ENCODE data around the gene FLVCR1. TPM values are rescaled to one million over a fixed set of nuclear protein-coding genes. Genes with fewer than 3 reads are reported as not detected.
"Not testable (repeated sequence)": the region's sequence is repeated elsewhere in the genome, so short reads cannot be mapped to it uniquely, and the experiment has no call there.

Gene FLVCR1
- total RNA-seq, 1 experiment from 2014 or later: 26.4 TPM

GRCh38 chr1:212908971-212909370 is 50.9 kb downstream of the FLVCR1 start:
- Histone ChIP-seq H3K36me3 (ENCODE audit: insufficient read depth, low read length, poor library complexity, severe bottlenecking) (no peaks in the 10 kb centered on the region), H3K27ac (ENCODE audit: low read depth, low read length, poor library complexity, severe bottlenecking) (no peak overlapping the region), H3K4me3 (ENCODE audit: low read depth, low read length, poor library complexity, severe bottlenecking) (no peak overlapping the region), H3K9me3 (ENCODE audit: low read depth, low read length, poor library complexity, severe bottlenecking) (no peaks in the 10 kb centered on the region), H3K4me1 (ENCODE audit: insufficient read depth, low read length, poor library complexity, severe bottlenecking) (no peaks in the 10 kb centered on the region), H3K27me3 (replicated peaks; ENCODE audit: insufficient read depth, low read depth, low read length, poor library complexity) (no peaks in the 10 kb centered on the region)
- BruUV-seq (replicated peaks): no TSS peak
- CTCF ChIA-PET: no interaction called here
- intact Hi-C loops (cut with micrococcal nuclease; ENCODE audit: unreplicated experiment): no loop called here
- no peak for DNase-seq (ENCODE audit: low spot score)
- TF ChIP-seq CTCF (conservative IDR thresholded peaks at IDR 0.05; ENCODE audit: low read depth, low read length): no peak
- POLR2A ChIA-PET (ENCODE audit: low non-redundant PET): no interaction called here

GRCh38 chr1:212909652-212910063 is 51.6 kb downstream of the FLVCR1 start:
- intact Hi-C loops (cut with micrococcal nuclease; ENCODE audit: unreplicated experiment): no loop called here
- TF ChIP-seq EZH2 (IDR thresholded peaks at IDR 0.05; ENCODE audit: borderline replicate concordance, low read depth, low read length, poor library complexity, severe bottlenecking): no peak
- no peak for TF ChIP-seq CTCF (conservative IDR thresholded peaks at IDR 0.05; ENCODE audit: low read depth, low read length)
- no TSS peak for BruUV-seq (replicated peaks)
- no peak for DNase-seq (ENCODE audit: low spot score)
- Histone ChIP-seq H3K27ac (ENCODE audit: low read depth, low read length, poor library complexity, severe bottlenecking) (no peak overlapping the region), H3K36me3 (ENCODE audit: insufficient read depth, low read length, poor library complexity, severe bottlenecking) (no peaks in the 10 kb centered on the region), H3K4me3 (ENCODE audit: low read depth, low read length, poor library complexity, severe bottlenecking) (no peak overlapping the region), H3K27me3 (replicated peaks; ENCODE audit: insufficient read depth, low read depth, low read length, poor library complexity) (no peaks in the 10 kb centered on the region), H3K4me1 (ENCODE audit: insufficient read depth, low read length, poor library complexity, severe bottlenecking) (no peaks in the 10 kb centered on the region), H3K9me3 (ENCODE audit: low read depth, low read length, poor library complexity, severe bottlenecking) (no peaks in the 10 kb centered on the region)
- ChIA-PET CTCF (no interaction called here), POLR2A (ENCODE audit: low non-redundant PET) (no interaction called here)

- POLR2A ChIA-PET (ENCODE audit: low non-redundant PET): not testable (repeated sequence)
Measured at GRCh38 chr1:212910213-212910612, 52.1 kb downstream of the FLVCR1 start.

GRCh38 chr1:212913638-212914037 is 55.6 kb downstream of the FLVCR1 start:
- POLR2A ChIA-PET (ENCODE audit: low non-redundant PET); intact Hi-C loops (cut with micrococcal nuclease; ENCODE audit: unreplicated experiment); DNase-seq (ENCODE audit: low spot score); H3K27me3 ChIP-seq (replicated peaks; ENCODE audit: insufficient read depth, low read depth, low read length, poor library complexity); H3K9me3 ChIP-seq (ENCODE audit: low read depth, low read length, poor library complexity, severe bottlenecking); H3K4me1 ChIP-seq (ENCODE audit: insufficient read depth, low read length, poor library complexity, severe bottlenecking); CTCF ChIA-PET; H3K4me3 ChIP-seq (ENCODE audit: low read depth, low read length, poor library complexity, severe bottlenecking); H3K36me3 ChIP-seq (ENCODE audit: insufficient read depth, low read length, poor library complexity, severe bottlenecking); BruUV-seq (replicated peaks); H3K27ac ChIP-seq (ENCODE audit: low read depth, low read length, poor library complexity, severe bottlenecking): not testable (repeated sequence)

More at GRCh38 chr1:212910213-212910612, 52.1 kb downstream of the FLVCR1 start:
- H3K36me3 ChIP-seq (ENCODE audit: insufficient read depth, low read length, poor library complexity, severe bottlenecking); H3K4me3 ChIP-seq (ENCODE audit: low read depth, low read length, poor library complexity, severe bottlenecking); H3K27me3 ChIP-seq (replicated peaks; ENCODE audit: insufficient read depth, low read depth, low read length, poor library complexity); H3K9me3 ChIP-seq (ENCODE audit: low read depth, low read length, poor library complexity, severe bottlenecking); intact Hi-C loops (cut with micrococcal nuclease; ENCODE audit: unreplicated experiment); CTCF ChIA-PET; H3K27ac ChIP-seq (ENCODE audit: low read depth, low read length, poor library complexity, severe bottlenecking); H3K4me1 ChIP-seq (ENCODE audit: insufficient read depth, low read length, poor library complexity, severe bottlenecking); BruUV-seq (replicated peaks); DNase-seq (ENCODE audit: low spot score): not testable (repeated sequence)

- CTCF ChIA-PET; H3K4me3 ChIP-seq (ENCODE audit: low read depth, low read length, poor library complexity, severe bottlenecking); intact Hi-C loops (cut with micrococcal nuclease; ENCODE audit: unreplicated experiment); POLR2A ChIA-PET (ENCODE audit: low non-redundant PET); H3K27ac ChIP-seq (ENCODE audit: low read depth, low read length, poor library complexity, severe bottlenecking); BruUV-seq (replicated peaks); DNase-seq (ENCODE audit: low spot score); H3K27me3 ChIP-seq (replicated peaks; ENCODE audit: insufficient read depth, low read depth, low read length, poor library complexity); H3K9me3 ChIP-seq (ENCODE audit: low read depth, low read length, poor library complexity, severe bottlenecking); H3K4me1 ChIP-seq (ENCODE audit: insufficient read depth, low read length, poor library complexity, severe bottlenecking); H3K36me3 ChIP-seq (ENCODE audit: insufficient read depth, low read length, poor library complexity, severe bottlenecking): not testable (repeated sequence)
Measured at GRCh38 chr1:212914110-212914509, 56.0 kb downstream of the FLVCR1 start.

All from A673 (cell line).